HCT116 (cell line): ENCODE data around the gene RNU7-1. TPM values are rescaled to one million over a fixed set of nuclear protein-coding genes. Genes with fewer than 3 reads are reported as not detected.

Experiments used
- ATAC-seq: fragments of 200-7000 bp; cut with Tn5 transposase; 2 replicates; pipeline ENCODE4 v1.9.1; 2020; ENCODE audit warnings: mild to moderate bottlenecking, moderate library complexity
- BruUV-seq: library from RNA; stranded (reverse); fragments of 400-500 nt; replicated peaks from 2 replicates; lab custom pipeline; 2021; lab: Mats Ljungman, UMichigan
- CTCF ChIA-PET: fragments of 300-600 bp; sonication (Branson Sonifier 250); formaldehyde crosslinking; loops from one replicate; lab custom pipeline; 2021; ENCODE audit warnings: antibody characterized with exemption; lab: Charles Lee
- POLR2A ChIA-PET: fragments of 300-600, 350-600 bp; sonication (Branson Sonifier 250); formaldehyde crosslinking; loops from one replicate; lab custom pipeline; 2021; ENCODE audit warnings: antibody characterized with exemption; lab: Charles Lee
- RAD21 ChIA-PET, 2 experiments: fragments of 300-600 bp; sonication (Branson Sonifier 250); formaldehyde crosslinking; loops; one replicate each; lab custom pipeline; 2023; ENCODE audit warnings: low total read pairs in 2 of 2; ENCODE audit not compliant: uncharacterized antibody in 2 of 2, unreplicated experiment in 2 of 2, low non-redundant PET in 1 of 2; lab: Charles Lee
- DNase-seq: peaks from one replicate; pipeline ENCODE4 v3.0.0-alpha.2; 2010; ENCODE audit warnings: low read depth, low spot score
- H2AFZ ChIP-seq: fragments of 200-600 bp; shearing (Covaris generic), sonication (generic); 2 replicates; pipeline ENCODE4 v1.6.1; 2017; ENCODE audit warnings: low read depth, mixed run types, mixed read lengths, antibody characterized with exemption, low read length; ENCODE audit not compliant: poor library complexity, severe bottlenecking
- H3K27ac ChIP-seq: 2 replicates; pipeline ENCODE4 v1.5.1; 2012; ENCODE audit warnings: low read depth, low read length
- H3K27me3 ChIP-seq: fragments of 200-600 bp; sonication (generic); 2 replicates; pipeline ENCODE4 v1.6.1; 2016; ENCODE audit warnings: mixed run types, low read length, mixed read lengths; ENCODE audit not compliant: insufficient read depth
- H3K36me3 ChIP-seq, 2 experiments: fragments of 200-500 bp in 1 of 2; fragments of 200-600 bp in 1 of 2; sonication (Bioruptor generic) in 1 of 2; sonication (generic) in 1 of 2; 2 replicates each; pipeline versions ENCODE4 v1.5.1 to v1.6.1; 2014 to 2016; ENCODE audit warnings: low read length in 2 of 2, inconsistent platforms in 1 of 2, mixed read lengths in 1 of 2, mixed run types in 1 of 2; ENCODE audit not compliant: insufficient read depth in 2 of 2, control insufficient read depth in 1 of 2
- H3K4me1 ChIP-seq, 2 experiments: fragments of 200-600 bp in 1 of 2; sonication (generic) in 1 of 2; 2 replicates each; pipeline versions ENCODE4 v1.5.1 to v1.6.1; 2012 to 2017; ENCODE audit warnings: low read length in 2 of 2, inconsistent platforms in 1 of 2, mild to moderate bottlenecking in 1 of 2, mixed read lengths in 1 of 2, mixed run types in 1 of 2, moderate library complexity in 1 of 2; ENCODE audit not compliant: insufficient read depth in 2 of 2, control insufficient read depth in 1 of 2
- H3K4me2 ChIP-seq: fragments of 200-600 bp; sonication (generic); 2 replicates; pipeline ENCODE4 v1.6.1; 2017; ENCODE audit warnings: mixed run types, low read length, mixed read lengths
- H3K4me3 ChIP-seq, 2 experiments: fragments of 200-600 bp in 1 of 2; sonication (generic) in 1 of 2; replicated peaks in 1 of 2; 2 replicates each; pipeline ENCODE4 v1.5.1; 2011 to 2016; ENCODE audit warnings: low read length in 2 of 2, control low read depth in 1 of 2, low read depth in 1 of 2, mild to moderate bottlenecking in 1 of 2, mixed read lengths in 1 of 2, mixed run types in 1 of 2
- H3K79me2 ChIP-seq: fragments of 200-600 bp; sonication (generic); 2 replicates; pipeline ENCODE4 v1.6.1; 2017; ENCODE audit warnings: mild to moderate bottlenecking, mixed run types, low read length, moderate library complexity, mixed read lengths; ENCODE audit not compliant: insufficient read depth
- H3K9ac ChIP-seq: fragments of 200-600 bp; sonication (generic); 2 replicates; pipeline ENCODE4 v1.6.1; 2016; ENCODE audit warnings: low read length, mixed read lengths
- H3K9me2 ChIP-seq: fragments of 200-600 bp; sonication (generic), shearing (Covaris generic); 2 replicates; pipeline ENCODE4 v1.6.1; 2017; ENCODE audit warnings: mixed run types, mild to moderate bottlenecking, moderate library complexity; ENCODE audit not compliant: insufficient read depth
- H3K9me3 ChIP-seq, 2 experiments: fragments of 200-500 bp in 1 of 2; fragments of 200-600 bp in 1 of 2; sonication (Bioruptor generic) in 1 of 2; sonication (generic) in 1 of 2; 2 replicates each; pipeline ENCODE4 v1.6.1; 2014 to 2017; ENCODE audit warnings: low read length in 2 of 2, mixed read lengths in 2 of 2, inconsistent platforms in 1 of 2, low read depth in 1 of 2, mild to moderate bottlenecking in 1 of 2, mixed run types in 1 of 2, moderate library complexity in 1 of 2; ENCODE audit not compliant: control insufficient read depth in 1 of 2, insufficient read depth in 1 of 2
- H4K20me1 ChIP-seq: fragments of 200-600 bp; sonication (generic), shearing (Covaris generic); 2 replicates; pipeline ENCODE4 v1.6.1; 2017; ENCODE audit warnings: mixed run types, mild to moderate bottlenecking, moderate library complexity; ENCODE audit not compliant: insufficient read depth
- CBX3 ChIP-seq: IDR thresholded peaks from 2 replicates; pipeline ENCODE4 v1.6.1; 2012; ENCODE audit warnings: low read depth
- EGR1 ChIP-seq: IDR thresholded peaks from 2 replicates; pipeline ENCODE4 v1.6.1; 2012; ENCODE audit warnings: low read depth
- ELF1 ChIP-seq: IDR thresholded peaks from 2 replicates; pipeline ENCODE4 v1.6.1; 2012; ENCODE audit warnings: low read depth, borderline replicate concordance
- EZH2 ChIP-seq: fragments of 200-600 bp; sonication (generic); IDR thresholded peaks from 2 replicates; pipeline ENCODE4 v1.6.1; 2017; ENCODE audit warnings: antibody characterized with exemption, mixed run types
- EZH2phosphoT487 ChIP-seq: fragments of 200-600 bp; IDR thresholded peaks from 2 replicates; pipeline ENCODE4 v1.6.1; 2018; ENCODE audit warnings: antibody characterized with exemption, borderline replicate concordance
- JUND ChIP-seq: IDR thresholded peaks from 2 replicates; pipeline ENCODE4 v1.6.1; 2012
- POLR2AphosphoS5 ChIP-seq: IDR thresholded peaks from 2 replicates; pipeline ENCODE4 v1.6.1; 2011; ENCODE audit warnings: mild to moderate bottlenecking, low read depth, low read length, moderate library complexity
- SP1 ChIP-seq: IDR thresholded peaks from 2 replicates; pipeline ENCODE4 v1.6.1; 2012; ENCODE audit warnings: low read depth
- SRF ChIP-seq: IDR thresholded peaks from 2 replicates; pipeline ENCODE4 v1.6.1; 2012; ENCODE audit warnings: low read depth
- TCF7L2 ChIP-seq: IDR thresholded peaks from 2 replicates; pipeline ENCODE4 v1.7.0; 2011; ENCODE audit warnings: borderline replicate concordance, inconsistent platforms; ENCODE audit not compliant: insufficient read depth, insufficient read length; ENCODE audit errors: extremely low read depth
- intact Hi-C: fragments of 100-400 bp; cut with micrococcal nuclease; formaldehyde crosslinking; loops from 2 replicates; pipeline ENCODE4 v1.10.0; 2022
- total RNA-seq: library from RNA; stranded (reverse); gene quantifications from one replicate; pipeline ENCODE4 v1.2.1, GENCODE V29; 2021; ENCODE audit not compliant: unreplicated experiment
- TF ChIP-seq, protein P1 (sequence below): IDR thresholded peaks from 2 replicates; pipeline ENCODE4 v1.6.1; 2011; ENCODE audit warnings: mild to moderate bottlenecking, low read length, moderate library complexity; ENCODE audit not compliant: insufficient replicate concordance; ENCODE audit errors: extremely low read depth
- TF ChIP-seq, protein P2 (sequence below): IDR thresholded peaks from 2 replicates; pipeline ENCODE4 v1.6.1; 2012
- TF ChIP-seq, protein P3 (sequence below): IDR thresholded peaks from 2 replicates; pipeline ENCODE4 v1.6.1; 2012

The RNU7-1 gene
- total RNA-seq, 1 experiment from 2014 or later = not detected

DNA sequence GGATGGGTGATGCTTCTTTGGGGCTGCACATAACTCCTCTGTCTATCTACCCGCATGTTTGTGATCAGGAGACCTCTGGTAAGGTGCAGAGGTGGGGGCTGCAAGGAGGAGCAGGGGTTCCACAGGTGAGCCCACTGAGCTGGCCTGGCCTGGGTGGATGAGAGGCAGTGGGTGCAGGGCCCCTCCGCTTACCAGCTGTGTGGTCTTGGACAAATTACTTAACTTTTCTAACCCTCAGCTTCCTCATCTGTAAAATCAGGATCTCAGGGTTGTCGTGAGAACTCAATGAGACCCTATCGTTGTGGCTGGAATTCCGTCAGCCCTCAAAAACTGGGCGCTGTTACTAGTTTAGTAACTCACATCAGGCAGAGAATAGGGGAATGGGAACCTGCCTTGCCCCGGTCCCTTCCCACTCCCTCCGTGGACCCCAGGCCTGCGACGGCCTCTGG, 15.0 kb downstream of the RNU7-1 start:
- ChIA-PET POLR2A (interaction anchor here (9.9 kb wide), 1 partner anchor 12 kb away, joined by 269 read pairs; the partner anchor contains the start of genes C12orf57 and RNU7-1), CTCF (no interaction called here), RAD21 (no interaction called here)
- DNase-seq (no peak), ATAC-seq (no peak)
- Histone ChIP-seq H3K4me2 (no peak overlapping the region), H3K4me1 (peaks cover 15 to 27% of the 10 kb centered on the region in 2 experiments), H2AFZ (no peak overlapping the region), H3K36me3 (no peaks in the 10 kb centered on the region; a peak in 1 of 4 replicates), H4K20me1 (no peaks in the 10 kb centered on the region), H3K9me3 (no peaks in the 10 kb centered on the region), H3K9me2 (no peaks in the 10 kb centered on the region), H3K9ac (no peak overlapping the region), H3K27ac (no peak overlapping the region), H3K4me3 (no peak overlapping the region), H3K79me2 (peaks cover 7% of the 10 kb centered on the region), H3K27me3 (no peaks in the 10 kb centered on the region)
- TF ChIP-seq, protein P1, sequence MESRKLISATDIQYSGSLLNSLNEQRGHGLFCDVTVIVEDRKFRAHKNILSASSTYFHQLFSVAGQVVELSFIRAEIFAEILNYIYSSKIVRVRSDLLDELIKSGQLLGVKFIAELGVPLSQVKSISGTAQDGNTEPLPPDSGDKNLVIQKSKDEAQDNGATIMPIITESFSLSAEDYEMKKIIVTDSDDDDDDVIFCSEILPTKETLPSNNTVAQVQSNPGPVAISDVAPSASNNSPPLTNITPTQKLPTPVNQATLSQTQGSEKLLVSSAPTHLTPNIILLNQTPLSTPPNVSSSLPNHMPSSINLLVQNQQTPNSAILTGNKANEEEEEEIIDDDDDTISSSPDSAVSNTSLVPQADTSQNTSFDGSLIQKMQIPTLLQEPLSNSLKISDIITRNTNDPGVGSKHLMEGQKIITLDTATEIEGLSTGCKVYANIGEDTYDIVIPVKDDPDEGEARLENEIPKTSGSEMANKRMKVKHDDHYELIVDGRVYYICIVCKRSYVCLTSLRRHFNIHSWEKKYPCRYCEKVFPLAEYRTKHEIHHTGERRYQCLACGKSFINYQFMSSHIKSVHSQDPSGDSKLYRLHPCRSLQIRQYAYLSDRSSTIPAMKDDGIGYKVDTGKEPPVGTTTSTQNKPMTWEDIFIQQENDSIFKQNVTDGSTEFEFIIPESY = no peak
- TF ChIP-seq SRF (no peak), POLR2AphosphoS5 (no peak), EZH2phosphoT487 (no peak), TCF7L2 (no peak), CBX3 (no peak), ELF1 (no peak), EGR1 (no peak), EZH2 (no peak), SP1 (no peak), JUND (no peak)
- TF ChIP-seq, protein P2, sequence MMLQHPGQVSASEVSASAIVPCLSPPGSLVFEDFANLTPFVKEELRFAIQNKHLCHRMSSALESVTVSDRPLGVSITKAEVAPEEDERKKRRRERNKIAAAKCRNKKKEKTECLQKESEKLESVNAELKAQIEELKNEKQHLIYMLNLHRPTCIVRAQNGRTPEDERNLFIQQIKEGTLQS = no peak
- TF ChIP-seq, protein P3, sequence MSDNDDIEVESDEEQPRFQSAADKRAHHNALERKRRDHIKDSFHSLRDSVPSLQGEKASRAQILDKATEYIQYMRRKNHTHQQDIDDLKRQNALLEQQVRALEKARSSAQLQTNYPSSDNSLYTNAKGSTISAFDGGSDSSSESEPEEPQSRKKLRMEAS = no peak
- no TSS peak for BruUV-seq
- intact Hi-C loops = no loop called here
